GM19463 (cell line): Measurements from ENCODE around the gene NDFIP1.
"Not testable (repeated sequence)": the region's sequence is repeated elsewhere in the genome, so short reads cannot be mapped to it uniquely, and the experiment has no call there.

Source experiments
- ATAC-seq: cut with Tn5 transposase; IDR thresholded peaks from one replicate; pipeline ENCODE4 v1.9.1; 2021; ENCODE audit warnings: mild to moderate bottlenecking, moderate library complexity; ENCODE audit not compliant: unreplicated experiment

NDFIP1 gene, protein sequence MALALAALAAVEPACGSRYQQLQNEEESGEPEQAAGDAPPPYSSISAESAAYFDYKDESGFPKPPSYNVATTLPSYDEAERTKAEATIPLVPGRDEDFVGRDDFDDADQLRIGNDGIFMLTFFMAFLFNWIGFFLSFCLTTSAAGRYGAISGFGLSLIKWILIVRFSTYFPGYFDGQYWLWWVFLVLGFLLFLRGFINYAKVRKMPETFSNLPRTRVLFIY

DNA sequence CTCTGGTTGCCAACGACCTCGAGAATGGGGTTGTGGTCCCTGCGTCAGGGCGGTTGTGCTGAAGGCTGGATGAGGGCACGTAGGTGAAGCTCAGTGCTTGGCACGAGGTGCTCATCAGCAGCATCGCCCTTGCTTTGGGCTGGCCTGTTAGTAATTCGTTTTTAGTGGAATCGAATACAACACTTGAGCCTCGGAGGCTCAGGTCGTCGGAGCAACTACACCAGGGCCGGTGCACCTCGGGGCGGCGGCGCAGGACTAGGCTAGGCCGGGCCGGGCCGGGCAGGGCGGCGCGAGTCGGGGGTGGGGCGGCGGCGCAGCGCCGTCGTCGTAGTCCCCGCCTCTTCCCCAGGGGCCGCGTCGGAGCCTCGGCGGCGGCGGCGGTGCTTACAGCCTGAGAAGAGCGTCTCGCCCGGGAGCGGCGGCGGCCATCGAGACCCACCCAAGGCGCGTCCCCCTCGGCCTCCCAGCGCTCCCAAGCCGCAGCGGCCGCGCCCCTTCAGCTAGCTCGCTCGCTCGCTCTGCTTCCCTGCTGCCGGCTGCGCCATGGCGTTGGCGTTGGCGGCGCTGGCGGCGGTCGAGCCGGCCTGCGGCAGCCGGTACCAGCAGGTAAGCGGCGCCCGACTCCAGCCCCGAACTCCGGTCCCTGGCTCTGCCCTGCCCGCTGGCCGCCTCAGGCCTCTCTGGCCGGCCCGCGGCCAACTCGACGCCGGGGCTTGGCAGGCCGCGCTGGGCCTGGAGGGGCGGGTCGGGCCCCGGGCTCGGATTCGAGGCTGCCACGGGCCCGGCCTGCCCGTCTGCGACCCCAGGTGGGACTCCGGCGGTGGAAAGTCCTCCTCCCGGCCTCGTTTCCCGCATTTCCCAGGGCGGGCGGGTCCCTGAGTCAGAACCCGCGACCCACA, at the start of gene NDFIP1:
Gene NDFIP1, plus strand, starts transcription at position 348 of the 899 bp plus-strand sequence. Its CDS starts 196 bp downstream, at position 544.
- ATAC-seq, result peak; percentile 96

DNA sequence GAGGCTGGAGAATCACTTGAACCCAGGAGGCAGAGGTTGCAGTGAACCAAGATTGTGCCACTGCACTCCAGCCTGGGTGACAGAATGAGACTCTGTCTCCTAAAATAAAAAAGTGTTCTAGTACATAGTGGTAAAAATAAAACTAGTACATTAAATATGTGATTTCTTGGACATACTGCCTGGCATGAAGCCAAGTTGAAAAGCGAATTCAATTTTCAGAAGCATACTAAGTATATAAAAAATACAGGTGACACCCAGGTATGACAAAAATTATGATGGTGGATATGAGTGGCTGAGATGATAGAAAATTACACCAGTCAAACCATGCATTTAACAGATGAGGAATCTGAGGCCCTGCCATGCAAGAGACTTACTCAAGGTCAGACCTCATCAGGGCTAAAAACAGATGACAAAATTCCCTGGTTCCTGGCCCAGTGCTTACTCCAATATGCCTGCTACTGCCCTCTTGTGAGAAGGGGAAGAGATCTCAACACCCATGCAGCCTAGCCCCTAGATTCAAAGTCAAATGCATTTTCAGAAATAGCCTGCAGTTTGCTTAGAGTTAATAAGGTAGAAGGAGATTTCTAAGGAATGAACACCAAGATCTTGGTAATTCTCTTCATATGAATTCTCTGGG, 49.2 kb upstream of the NDFIP1 start:
- ATAC-seq, result no peak

DNA sequence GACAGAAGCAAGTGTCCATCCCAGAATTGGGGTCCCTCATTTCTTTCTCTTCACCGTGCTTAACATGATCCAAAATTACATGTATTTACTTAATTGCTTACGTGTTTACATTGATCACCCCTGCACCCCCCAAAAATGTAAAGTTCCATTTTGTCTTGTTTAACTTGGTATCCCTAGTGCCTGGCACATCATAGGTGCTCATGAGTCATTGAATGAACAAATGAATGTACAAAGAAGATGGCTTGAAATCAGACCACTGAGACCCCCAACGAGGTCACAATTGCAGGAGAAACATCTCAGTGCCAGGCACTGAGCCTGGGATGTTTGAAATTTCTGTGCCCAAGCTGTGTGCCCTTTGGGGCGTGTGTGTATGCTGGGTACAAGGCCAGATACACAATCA, 45.2 kb upstream of the NDFIP1 start:
- ATAC-seq, result no peak

DNA sequence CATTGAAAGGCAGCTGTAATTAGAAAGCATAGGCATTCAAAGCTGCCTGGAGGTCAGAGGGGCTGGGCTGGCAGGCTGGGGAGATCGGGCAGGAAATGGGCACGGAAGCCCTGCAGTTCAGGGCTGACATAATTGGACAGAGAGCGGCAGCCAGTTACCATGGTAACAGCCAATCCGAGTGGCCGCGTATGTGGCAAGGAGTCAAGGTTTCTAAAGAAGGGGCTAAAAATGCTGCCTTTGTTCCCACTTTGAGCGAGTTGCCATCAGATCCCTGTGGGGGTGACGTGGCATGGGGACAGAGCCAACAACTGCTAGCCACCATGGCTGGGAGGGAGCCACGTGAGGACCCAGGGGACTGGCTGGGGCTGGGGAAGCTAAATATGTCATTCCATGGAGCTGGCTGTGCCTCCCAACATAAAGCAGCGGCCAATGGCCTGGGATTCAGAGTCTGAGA, 44.7 kb upstream of the NDFIP1 start:
- no peak for ATAC-seq

DNA sequence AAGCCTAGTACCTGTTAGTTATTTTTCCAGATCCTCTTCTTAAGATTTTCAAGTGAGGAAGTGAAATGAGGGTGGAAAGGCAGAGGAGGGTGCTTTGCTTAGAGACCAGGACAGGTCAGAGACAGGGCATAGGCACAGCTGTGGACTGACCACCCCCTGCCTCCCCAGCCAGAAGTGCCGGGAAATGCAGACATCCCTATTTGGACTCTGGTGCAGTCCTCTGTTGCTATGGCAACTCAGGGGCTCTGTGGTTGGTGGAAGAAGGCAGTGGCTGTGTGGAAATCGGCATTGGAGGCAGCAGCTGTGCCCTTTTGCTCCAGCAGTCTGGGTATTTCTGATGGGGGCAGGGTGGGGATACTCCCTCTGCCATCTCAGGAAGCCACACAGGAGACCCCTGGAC, 43.3 kb upstream of the NDFIP1 start:
- no peak for ATAC-seq

DNA sequence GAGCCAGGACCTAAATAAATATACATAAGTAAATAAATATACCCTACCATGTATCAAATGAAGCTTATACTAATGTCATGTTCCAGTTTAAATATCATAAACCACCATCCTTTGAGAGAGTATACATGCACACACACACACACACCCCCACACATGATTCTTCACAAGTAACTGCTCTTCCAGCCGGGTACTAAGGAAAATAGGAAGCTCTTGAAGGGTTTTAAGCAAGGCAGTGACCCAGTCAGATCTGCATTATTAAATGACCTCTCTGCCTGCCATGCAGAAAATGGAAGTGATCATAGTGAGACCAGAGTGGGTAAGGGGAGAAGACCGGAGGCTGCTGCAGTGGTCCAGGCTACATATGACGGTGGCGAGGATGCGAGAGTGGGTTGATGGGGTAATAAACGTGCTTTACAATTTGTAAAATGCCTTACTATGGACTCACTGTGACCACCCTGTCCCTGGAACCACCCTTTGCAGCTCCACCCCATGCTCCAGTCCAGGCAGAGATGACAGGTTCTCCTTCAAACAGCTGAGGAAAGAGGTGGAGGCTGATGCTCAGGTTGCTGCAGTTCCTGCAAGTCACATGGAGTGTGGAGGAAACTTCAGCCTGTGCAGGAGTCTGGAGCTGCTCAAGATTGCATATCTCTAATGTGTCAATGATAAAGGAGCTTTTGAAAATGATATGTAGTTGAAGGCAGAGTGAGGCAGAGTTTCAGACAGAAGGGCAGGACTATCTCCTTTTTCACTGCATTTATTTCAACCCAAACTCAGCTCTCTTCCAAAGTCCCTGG, 38.8 kb upstream of the NDFIP1 start:
- no peak for ATAC-seq

DNA sequence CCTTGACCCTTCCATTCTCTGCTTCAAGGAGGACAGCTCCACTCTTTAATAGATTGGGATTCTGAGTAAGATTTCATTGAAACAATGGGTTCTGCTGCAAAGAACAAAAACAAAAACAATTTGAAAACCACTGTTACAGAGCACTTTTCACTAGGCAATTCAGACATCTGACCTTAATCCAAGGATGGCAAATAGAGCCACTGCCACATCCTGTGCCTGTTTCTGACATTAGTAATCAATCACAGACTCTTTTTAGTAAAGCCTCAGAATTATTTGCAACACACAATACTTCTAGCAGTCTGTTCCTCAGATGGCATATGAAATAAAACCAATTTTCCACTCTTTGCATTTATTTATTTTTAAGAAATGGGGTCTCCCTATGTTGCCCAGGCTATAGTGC, 37.8 kb upstream of the NDFIP1 start:
- no peak for ATAC-seq

DNA sequence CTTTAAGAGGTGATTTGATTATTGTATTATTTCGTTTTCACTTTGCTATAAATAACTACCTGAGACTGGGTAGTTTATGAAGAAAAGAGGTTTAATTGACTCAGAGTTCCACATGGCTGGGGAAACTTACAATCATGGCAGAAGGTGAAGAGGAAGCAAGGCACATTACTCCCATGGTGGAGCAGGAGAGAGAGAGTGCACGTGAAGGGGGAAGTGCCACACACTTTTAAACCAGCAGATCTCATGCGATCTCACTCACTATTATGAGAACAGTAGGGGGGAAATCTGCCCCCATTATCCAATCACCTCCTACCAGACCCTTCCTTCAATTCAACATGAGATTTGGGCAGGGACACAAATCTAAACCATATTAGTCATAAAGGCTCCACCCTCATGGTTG, 36.1 kb upstream of the NDFIP1 start:
- no peak for ATAC-seq

DNA sequence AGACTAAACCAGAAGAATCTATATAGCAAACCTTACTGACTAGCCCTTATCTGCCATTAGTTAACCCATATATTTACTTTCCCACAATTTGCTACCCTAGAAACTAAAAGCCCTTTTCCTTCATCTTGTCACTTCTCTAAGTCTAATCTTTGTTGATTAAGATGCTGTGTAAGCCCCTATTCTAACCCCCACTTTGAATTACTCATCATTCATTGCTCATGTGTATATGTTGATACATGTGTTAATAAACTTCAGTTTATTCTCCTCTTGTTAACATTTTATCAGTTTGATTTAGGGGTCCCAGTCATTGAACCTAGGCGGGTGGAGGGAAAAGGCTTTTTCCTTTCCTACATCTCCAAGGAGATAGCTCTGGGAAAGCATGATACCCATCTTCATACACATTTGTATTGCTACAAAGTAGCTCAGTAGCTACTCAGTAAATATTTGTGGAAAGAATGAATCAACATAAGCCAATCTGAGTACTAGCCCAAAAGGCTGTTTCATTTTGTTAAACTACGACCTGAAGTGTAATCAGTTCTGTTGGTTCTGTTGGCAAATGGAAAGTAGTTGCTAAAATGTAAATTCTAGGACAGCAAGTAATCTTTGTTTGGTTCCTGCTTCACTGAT, 35.1 kb upstream of the NDFIP1 start:
- no peak for ATAC-seq

DNA sequence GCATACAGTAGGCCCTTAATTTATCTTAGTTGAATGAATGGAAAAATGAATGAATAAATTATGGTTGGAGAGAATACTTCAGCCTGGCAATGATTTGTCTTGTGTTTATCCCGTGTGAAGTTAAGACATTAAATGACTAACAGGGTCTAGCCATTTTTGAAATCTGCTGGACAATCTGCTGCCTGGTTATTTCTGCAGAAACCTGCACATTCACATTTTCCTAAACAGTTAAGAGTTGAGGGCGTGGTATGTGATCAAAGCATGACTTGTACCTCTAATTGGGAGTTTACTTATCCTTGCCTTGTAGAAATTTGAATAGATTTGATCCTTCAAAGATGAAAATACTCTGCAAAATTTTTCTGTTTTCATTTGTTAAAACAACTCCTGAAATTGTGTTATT, 34.6 kb upstream of the NDFIP1 start:
- ATAC-seq, result no peak

DNA sequence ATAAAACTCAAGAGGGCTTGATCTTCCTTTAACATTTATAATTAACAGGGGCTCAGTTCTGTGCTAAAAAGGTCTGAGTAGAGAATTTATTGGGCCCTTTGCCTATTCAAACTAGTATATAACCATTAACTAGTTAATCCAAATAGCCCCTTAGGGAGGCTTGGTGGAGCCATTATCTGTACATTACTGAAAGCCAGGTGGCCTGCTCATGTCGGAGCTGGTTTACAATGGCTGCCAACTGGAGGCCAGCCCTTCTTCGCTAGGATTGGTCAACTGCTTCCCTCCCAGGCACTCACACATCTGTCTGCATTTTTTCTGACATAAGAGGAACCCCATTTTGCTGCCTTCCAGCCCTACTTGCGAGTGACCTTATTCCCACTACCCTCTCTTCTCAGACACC, 30.4 kb upstream of the NDFIP1 start:
- ATAC-seq, result no peak

DNA sequence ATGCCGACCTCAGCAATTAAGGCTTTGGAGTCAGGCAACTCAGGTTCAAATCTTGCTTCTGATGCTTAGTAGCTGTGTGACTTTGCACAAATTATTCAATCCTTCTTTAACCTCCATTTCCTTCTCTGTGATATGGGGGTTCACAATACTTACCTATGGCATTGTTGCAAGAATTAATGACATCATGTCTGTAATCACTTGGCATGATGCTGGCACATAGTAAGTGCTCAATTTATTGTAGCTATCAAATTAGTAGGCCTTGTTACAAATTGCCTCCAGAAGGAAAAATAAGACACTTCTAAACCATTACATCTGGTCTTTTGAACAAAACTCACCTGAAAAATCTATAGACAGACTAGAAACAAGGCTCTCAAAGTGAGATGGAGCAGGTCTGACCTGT, 29.9 kb upstream of the NDFIP1 start:
- no peak for ATAC-seq

DNA sequence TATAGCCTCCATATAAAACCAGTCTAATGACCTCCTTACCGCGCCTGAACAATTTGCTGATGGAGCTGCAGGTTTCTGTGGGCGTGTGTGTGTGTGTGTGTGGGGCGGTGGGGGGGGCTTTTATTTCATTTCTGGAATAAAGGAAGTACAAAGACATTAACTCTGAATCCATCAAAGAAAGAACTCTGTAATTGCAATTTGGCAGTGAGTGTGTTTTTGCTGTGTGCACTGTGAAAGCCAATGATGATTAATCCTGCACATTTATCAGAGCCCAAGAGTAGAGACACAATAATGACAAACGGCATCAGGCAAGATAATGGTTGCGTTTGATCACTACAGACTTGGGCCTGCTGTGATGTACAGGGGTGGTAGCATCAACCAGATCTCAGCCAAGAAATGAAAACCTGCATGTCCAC, 29.3 kb upstream of the NDFIP1 start:
- ATAC-seq, result no peak

DNA sequence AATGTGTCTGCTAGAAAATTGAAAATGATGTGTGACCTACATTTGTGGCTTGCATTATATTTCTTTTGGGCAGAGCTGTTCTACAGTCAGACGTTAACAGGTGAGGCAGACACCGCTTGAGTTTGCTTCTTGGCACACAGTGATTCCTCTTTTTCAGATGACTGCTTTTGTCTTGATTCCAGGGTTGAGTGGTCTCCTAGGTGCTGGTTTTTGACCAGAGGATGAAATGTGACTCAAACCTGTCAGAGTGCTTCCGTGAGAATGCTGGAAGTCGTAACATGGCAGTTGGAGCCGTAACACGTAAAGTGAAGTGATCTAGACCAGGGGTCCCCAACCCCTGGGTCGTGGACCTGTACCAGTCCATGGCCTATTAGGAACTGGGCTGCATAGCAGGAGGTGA, 28.3 kb upstream of the NDFIP1 start:
- ATAC-seq, result no peak

DNA sequence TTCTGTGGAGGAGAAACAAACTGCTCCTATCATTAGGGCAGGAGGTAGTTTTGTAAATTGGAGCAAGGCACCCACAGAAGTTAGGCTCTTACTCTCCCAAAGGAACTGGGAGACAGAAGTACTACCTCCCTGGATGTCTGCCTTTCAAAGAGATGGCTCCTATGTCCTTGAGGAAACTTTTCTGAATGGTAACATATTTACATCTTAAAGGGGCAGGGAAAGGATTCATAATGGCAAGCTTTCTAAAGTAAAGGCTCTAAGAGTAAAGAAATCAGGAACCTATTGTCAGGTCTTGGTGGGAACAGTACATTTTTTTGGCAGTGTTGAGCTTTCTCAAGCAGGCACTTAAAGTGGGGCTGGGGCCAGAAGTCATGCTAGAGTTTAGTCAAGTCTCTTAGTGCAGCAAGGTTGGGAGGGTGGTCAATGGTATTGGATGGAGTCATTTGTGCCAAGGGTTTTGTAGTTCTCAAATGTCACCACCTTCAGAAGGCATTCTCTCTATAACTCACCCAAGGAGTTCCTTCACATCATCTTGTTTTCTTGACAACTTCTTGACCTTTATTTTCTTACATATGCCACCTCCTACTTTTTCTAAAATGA, 26.3 kb upstream of the NDFIP1 start:
- no peak for ATAC-seq

DNA sequence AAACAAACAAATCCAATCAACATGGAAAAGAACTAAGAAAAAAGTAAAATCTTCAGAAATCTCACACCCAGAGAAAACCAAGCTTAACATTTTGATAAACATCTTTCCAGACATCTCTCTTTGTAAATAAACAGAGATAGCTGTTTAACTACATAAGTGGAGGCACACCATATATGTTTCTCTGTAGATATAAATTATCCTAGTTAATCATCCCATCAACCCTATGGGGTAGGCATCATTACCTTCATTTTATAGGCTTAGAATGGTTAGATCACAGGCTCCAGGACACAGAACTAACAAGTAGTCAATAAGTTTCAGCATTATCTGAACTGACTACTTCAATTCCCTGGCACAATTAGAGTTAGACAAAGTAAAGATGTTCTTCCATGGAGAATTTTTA, 22.4 kb upstream of the NDFIP1 start:
- no peak for ATAC-seq

DNA sequence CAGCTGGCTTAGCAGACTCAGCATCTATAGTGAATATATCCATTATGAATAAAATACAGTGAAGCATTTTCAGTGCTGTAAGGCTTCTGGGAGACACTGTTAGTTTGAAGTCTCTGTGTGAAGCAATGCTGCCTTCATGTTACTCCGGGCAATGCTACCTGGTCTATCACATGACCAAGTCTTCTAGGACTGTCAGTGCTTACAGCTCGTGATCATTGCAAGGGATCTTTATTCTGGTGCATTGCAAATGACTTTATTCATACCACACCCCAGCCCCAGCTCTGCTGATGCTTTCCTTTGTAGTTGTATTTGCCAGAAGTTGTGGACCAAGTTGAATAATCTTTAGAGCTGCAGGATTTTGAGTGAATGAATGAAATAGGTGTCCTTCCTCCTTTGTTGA, 21.9 kb upstream of the NDFIP1 start:
- ATAC-seq, result no peak

DNA sequence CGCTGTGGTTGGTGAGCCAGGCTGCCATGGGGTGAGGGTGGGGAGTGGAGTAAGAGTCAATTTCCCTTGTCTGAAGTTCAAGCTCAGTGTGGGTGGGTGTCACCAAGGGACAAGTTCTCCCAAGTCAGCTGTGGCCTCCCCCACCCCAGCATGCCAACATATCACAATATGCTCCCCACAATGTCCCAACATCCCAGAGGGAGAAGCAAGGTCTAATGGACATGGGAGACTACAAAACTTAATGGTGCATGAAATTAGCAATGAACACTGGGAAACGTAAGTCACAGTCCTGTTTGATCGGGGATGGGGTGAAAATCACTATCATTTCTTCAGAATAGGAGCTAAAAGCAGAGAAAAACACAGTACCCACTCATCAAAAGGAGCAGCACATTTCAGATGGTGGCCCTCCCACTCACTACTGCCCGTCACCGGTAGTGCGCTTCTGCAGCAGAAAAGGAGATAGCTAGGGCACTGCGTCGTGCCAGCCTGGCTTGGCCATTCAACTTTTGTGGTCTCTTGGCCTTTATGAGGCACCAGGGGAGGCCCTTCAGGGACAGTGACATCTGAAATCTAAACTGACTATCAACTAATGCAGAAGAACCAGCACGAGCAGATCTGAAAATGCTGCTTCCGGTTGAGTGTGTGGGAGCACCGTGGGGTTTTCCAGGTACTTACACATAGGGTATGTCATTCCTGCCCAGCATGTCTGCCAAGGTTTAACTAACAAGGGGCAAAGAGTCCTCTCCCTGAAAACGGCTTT, 20.5 kb upstream of the NDFIP1 start:
- ATAC-seq, result no peak

DNA sequence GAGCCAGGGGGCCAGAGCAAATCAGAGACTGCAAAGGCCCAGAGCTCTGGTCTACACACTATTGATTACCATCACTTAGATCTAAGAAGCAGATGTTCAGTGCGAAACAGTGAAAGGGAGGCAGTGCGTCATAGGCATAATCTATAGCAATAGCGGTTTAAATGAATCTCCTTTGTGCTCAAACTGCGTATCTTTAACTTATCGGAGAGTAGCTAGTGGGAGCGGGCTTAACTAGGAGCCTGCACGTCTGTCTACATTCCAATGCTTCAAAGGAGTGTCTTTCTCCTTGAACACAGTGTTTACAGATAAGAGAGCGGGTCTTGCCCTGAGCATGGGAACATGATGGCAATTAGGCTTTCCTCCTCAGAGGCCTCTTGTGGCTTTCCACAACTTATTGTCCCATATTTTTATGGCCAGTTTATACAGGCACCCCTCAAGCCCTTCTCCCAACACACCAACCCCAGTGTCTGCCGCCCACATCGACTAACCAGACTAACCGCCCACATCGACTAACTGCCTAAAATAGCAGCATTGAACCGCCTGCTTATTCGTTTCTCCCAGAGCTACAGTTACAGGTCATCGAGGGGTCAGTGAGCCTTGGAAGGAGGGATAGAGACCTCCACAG, 19.6 kb upstream of the NDFIP1 start:
- ATAC-seq, result not testable (repeated sequence)
